ENCODE data around the gene PTGES. TPM values are rescaled to one million over a fixed set of nuclear protein-coding genes. Genes with fewer than 3 reads are reported as not detected.
A peak's percentile ranks its signal among the peaks of the same experiment; 100 is the strongest.
"Not testable (repeated sequence)": the region's sequence is repeated elsewhere in the genome, so short reads cannot be mapped to it uniquely, and the experiment has no call there.

The PTGES gene
- total RNA-seq = 0.40 and 0.44 TPM in 2 replicates

GRCh38 chr9:129752900-129753729 lies at the start of gene PTGES:
Gene PTGES, minus strand, starts transcription at chr9:129753042. Its CDS starts 30 bp downstream, at chr9:129753012.
- DNase-seq (ENCODE audit: low read depth in 2 of 2) = peak; percentile 51 to 64

- DNase-seq (ENCODE audit: low read depth in 2 of 2) = no peak
These were observed 48.7 kb upstream of the PTGES start for GRCh38 chr9:129801504-129801903.

- DNase-seq (ENCODE audit: low read depth in 2 of 2) = no peak
These were observed 46.1 kb upstream of the PTGES start for GRCh38 chr9:129798973-129799372.

GRCh38 chr9:129796029-129796428 lies 43.2 kb upstream of the PTGES start:
- DNase-seq (ENCODE audit: low read depth in 2 of 2) = not testable (repeated sequence)

GRCh38 chr9:129794549-129794948 lies 41.7 kb upstream of the PTGES start:
- no peak for DNase-seq (ENCODE audit: low read depth in 2 of 2)

- DNase-seq (ENCODE audit: low read depth in 2 of 2) = no peak
These were observed 33.6 kb upstream of the PTGES start for GRCh38 chr9:129786481-129786880.

GRCh38 chr9:129785866-129786265 lies 33.0 kb upstream of the PTGES start:
- DNase-seq (ENCODE audit: low read depth in 2 of 2) = no peak

GRCh38 chr9:129784970-129785369 lies 32.1 kb upstream of the PTGES start:
- not testable (repeated sequence) for DNase-seq (ENCODE audit: low read depth in 2 of 2)

GRCh38 chr9:129783516-129784361 lies 30.9 kb upstream of the PTGES start:
- DNase-seq (ENCODE audit: low read depth in 2 of 2) = peak; percentile 70 to 75

GRCh38 chr9:129781981-129782380 lies 29.1 kb upstream of the PTGES start:
- DNase-seq (ENCODE audit: low read depth in 2 of 2) = no peak

GRCh38 chr9:129781131-129781530 lies 28.3 kb upstream of the PTGES start:
- no peak for DNase-seq (ENCODE audit: low read depth in 2 of 2)

- no peak for DNase-seq (ENCODE audit: low read depth in 2 of 2)
These were observed 26.8 kb upstream of the PTGES start for GRCh38 chr9:129779560-129780190.

GRCh38 chr9:129778469-129778868 lies 25.6 kb upstream of the PTGES start:
- no peak for DNase-seq (ENCODE audit: low read depth in 2 of 2)

- no peak for DNase-seq (ENCODE audit: low read depth in 2 of 2)
These were observed 24.9 kb upstream of the PTGES start for GRCh38 chr9:129777769-129778130.

- DNase-seq (ENCODE audit: low read depth in 2 of 2) = peak; percentile 73 to 97
These were observed 24.3 kb upstream of the PTGES start for GRCh38 chr9:129776938-129777768.

GRCh38 chr9:129776566-129776937 lies 23.7 kb upstream of the PTGES start:
- no peak for DNase-seq (ENCODE audit: low read depth in 2 of 2)

- DNase-seq (ENCODE audit: low read depth in 2 of 2) = not testable (repeated sequence)
These were observed 23.3 kb upstream of the PTGES start for GRCh38 chr9:129776096-129776495.

- DNase-seq (ENCODE audit: low read depth in 2 of 2) = no peak
These were observed 22.6 kb upstream of the PTGES start for GRCh38 chr9:129775448-129775798.

GRCh38 chr9:129774791-129775447 lies 22.1 kb upstream of the PTGES start:
- DNase-seq (ENCODE audit: low read depth in 2 of 2) = no peak

- peak in 1 of 2 donors; percentile 72 for DNase-seq (ENCODE audit: low read depth in 2 of 2)
These were observed 20.6 kb upstream of the PTGES start for GRCh38 chr9:129773262-129774048.
